LHCN-M2 (cell line): ENCODE measurements around the gene REG1B. TPM values are rescaled to one million over a fixed set of nuclear protein-coding genes. Genes with fewer than 3 reads are reported as not detected.
"Not testable (repeated sequence)": the region's sequence is repeated elsewhere in the genome, so short reads cannot be mapped to it uniquely, and the experiment has no call there.

Source experiments
- DNase-seq: peaks from one replicate; pipeline ENCODE4 v3.0.0-alpha.2; 2012; ENCODE audit warnings: low read depth
- total RNA-seq: library from RNA; depleted of rRNA; stranded (reverse); fragments of >200 nt; gene quantifications from 2 replicates; pipeline ENCODE4 v1.2.3, GENCODE V29; 2014; rRNA removed

Gene REG1B
- total RNA-seq, 1 experiment from 2014 or later, result not detected

DNA sequence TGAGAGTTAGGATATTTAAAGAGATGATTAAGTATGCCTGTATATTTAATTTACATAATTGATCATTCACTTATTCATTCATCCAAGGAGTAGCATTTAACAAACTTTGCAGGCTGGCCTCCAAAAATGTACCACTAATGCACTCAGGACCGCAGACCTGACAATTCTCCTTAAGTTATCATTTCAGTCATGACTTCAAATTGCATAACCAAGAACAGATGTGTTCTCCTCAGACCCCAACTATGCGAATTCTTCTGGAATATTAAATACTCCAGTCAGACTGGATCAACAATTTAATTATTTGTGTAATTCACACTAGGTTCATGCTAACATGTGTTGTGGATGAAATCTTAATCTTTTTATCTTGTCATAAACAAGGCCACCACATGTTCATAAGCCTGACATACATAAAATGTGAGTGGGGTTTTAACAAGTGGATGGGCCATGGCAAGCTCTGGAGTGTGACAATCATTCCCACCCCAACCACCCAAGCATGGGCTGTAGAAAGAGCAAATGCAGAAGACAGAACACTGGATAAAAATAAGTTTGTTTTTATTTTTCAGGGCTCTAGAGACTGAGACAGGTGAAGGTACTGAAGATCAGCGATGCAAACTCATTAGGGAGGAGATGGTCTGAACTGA, 3.2 kb downstream of the REG1B start:
- no peak for DNase-seq

- DNase-seq, result no peak
Measured at GRCh38 chr2:79083597-79084251, 4.1 kb downstream of the REG1B start.

DNA sequence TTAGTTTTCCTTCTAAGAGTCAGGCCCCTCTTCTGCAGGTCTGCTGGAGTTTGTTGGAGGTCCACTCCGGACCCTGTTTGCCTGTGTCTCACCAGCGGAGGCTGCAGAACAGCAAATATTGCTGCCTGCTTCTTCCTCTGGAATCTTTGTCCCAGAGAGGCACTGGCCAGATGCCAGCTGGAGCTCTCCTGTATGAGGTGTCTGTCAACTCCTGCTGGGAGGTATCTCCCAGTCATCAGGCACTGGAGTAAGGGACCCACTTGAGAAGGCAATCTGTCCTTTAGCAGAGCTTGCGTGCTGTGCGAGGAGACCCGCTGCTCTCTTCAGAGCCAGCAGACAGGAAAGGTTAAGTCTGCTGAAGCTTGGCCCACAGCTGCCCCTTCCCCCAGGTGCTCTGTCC, 4.8 kb downstream of the REG1B start:
- DNase-seq, result no peak

DNA sequence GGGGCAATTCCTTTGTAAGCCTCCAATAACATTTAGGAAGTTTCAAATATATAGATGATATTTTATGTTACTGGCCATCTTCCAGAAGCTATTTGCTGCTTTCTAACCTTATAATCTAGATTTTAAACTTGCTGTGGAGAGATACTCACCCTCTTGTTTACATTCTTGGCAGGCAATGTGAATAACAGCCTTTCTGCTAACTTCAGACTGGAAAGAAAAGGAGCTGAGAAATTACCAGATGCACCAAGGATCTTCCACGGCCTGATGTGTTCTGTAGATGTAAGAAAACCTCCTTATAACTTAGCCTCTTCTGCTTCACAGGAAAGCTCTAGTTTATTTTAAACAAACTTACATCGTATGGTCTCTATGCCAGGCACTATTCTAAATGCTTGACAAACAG, 16.7 kb downstream of the REG1B start:
- DNase-seq, result no peak

GRCh38 chr2:79065201-79065600, 22.6 kb downstream of the REG1B start:
- no peak for DNase-seq

GRCh38 chr2:79054769-79055168, 33.0 kb downstream of the REG1B start:
- DNase-seq, result not testable (repeated sequence)

DNA sequence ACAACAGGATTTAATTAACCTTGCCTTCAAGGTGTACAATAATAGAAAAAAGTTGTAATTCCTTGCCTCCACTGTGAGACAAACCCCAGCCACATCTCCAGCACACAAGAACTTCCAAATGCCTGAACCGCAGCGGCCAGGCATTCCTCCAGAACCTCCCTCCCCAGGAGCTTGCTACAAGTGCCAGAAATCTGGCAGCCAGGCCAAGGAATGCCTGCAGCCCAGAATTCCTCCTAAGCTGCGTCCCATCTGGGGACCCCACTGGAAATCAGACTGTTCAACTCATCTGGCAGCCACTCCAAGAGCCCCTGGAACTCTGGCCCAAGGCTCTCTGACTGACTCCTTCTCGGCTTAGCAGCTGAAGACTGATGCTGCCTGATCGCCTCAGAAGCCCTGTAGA, 34.3 kb downstream of the REG1B start:
- not testable (repeated sequence) for DNase-seq

- DNase-seq, result no peak
Measured at GRCh38 chr2:79041032-79041448, 46.8 kb downstream of the REG1B start.

GRCh38 chr2:79039944-79040343, 47.8 kb downstream of the REG1B start:
- DNase-seq, result no peak

Other genes starting within 250 kb of the REG1B start
- not detected in 2 replicates for gene REG3G, start 62.3 kb downstream of the REG1B start, total RNA-seq
- not detected in 2 replicates for gene REG1A, start 32.5 kb upstream of the REG1B start, total RNA-seq
- not detected in 2 replicates for gene REG3A, start 71.8 kb upstream of the REG1B start, total RNA-seq